SK-N-SH (cell line): ENCODE measurements around the gene TADA2A.

Experiments
- CHD2 ChIP-seq: fragments of 150-350 bp; IDR thresholded peaks from 2 replicates; pipeline ENCODE4 v1.6.1; 2018; ENCODE audit warnings: low read length; ENCODE audit not compliant: partially characterized antibody
- EP300 ChIP-seq, 2 experiments: IDR thresholded peaks; 2 replicates each; pipeline versions ENCODE4 v1.4.0 to v1.6.1; 2012; ENCODE audit warnings: borderline replicate concordance in 1 of 2, low read depth in 1 of 2, low read length in 1 of 2
- EZH2phosphoT487 ChIP-seq: fragments of 200-600 bp; sonication (generic); IDR thresholded peaks from 2 replicates; pipeline ENCODE4 v1.6.1; 2017; ENCODE audit warnings: low read depth, mixed run types, mild to moderate bottlenecking, antibody characterized with exemption, moderate library complexity, borderline replicate concordance
- GATA2 ChIP-seq: sonication (generic); formaldehyde crosslinking; IDR thresholded peaks from 2 replicates; pipeline ENCODE4 v1.5.0; 2020; ENCODE audit warnings: mild to moderate bottlenecking, missing genetic modification reagents
- NFIC ChIP-seq: IDR thresholded peaks from 2 replicates; pipeline ENCODE4 v1.4.0; 2012; ENCODE audit warnings: borderline replicate concordance
- POLR2AphosphoS5 ChIP-seq: IDR thresholded peaks from 2 replicates; pipeline ENCODE4 v1.6.1; 2012; ENCODE audit warnings: low read depth, low read length
- REST ChIP-seq: IDR thresholded peaks from 2 replicates; pipeline ENCODE4 v1.6.1; 2012; ENCODE audit warnings: mild to moderate bottlenecking, low read depth, low read length, moderate library complexity
- TAF1 ChIP-seq: IDR thresholded peaks from 2 replicates; pipeline ENCODE4 v1.6.1; 2012; ENCODE audit warnings: low read depth, mild to moderate bottlenecking, low read length, moderate library complexity, borderline replicate concordance
- TEAD4 ChIP-seq: IDR thresholded peaks from 2 replicates; pipeline ENCODE4 v1.4.0; 2012; ENCODE audit warnings: mild to moderate bottlenecking, borderline replicate concordance; ENCODE audit not compliant: insufficient read depth
- USF2 ChIP-seq: fragments of 150-350 bp; IDR thresholded peaks from 2 replicates; pipeline ENCODE4 v1.6.1; 2017; ENCODE audit warnings: antibody characterized with exemption, low read length, low read depth, borderline replicate concordance
- TF ChIP-seq, protein P1 (sequence below): fragments of 200-600 bp; sonication (generic); IDR thresholded peaks from 2 replicates; pipeline ENCODE4 v1.6.1; 2017; ENCODE audit warnings: antibody characterized with exemption, mild to moderate bottlenecking, moderate library complexity
- TF ChIP-seq, protein P2 (sequence below): IDR thresholded peaks from 2 replicates; pipeline ENCODE4 v1.4.0; 2012; ENCODE audit warnings: low read depth

- TF ChIP-seq TEAD4 (no peak), GATA2 (CRISPR knock-in tag) (no peak), TAF1 (no peak), POLR2AphosphoS5 (no peak), EP300 (IDR thresholded peaks at IDR 0.05; ENCODE audit: borderline replicate concordance in 1 of 2, low read depth in 1 of 2, low read length in 1 of 2) (no peak), EZH2phosphoT487 (no peak), REST (no peak), NFIC (no peak), USF2 (no peak), CHD2 (no peak)
- TF ChIP-seq, protein P1, sequence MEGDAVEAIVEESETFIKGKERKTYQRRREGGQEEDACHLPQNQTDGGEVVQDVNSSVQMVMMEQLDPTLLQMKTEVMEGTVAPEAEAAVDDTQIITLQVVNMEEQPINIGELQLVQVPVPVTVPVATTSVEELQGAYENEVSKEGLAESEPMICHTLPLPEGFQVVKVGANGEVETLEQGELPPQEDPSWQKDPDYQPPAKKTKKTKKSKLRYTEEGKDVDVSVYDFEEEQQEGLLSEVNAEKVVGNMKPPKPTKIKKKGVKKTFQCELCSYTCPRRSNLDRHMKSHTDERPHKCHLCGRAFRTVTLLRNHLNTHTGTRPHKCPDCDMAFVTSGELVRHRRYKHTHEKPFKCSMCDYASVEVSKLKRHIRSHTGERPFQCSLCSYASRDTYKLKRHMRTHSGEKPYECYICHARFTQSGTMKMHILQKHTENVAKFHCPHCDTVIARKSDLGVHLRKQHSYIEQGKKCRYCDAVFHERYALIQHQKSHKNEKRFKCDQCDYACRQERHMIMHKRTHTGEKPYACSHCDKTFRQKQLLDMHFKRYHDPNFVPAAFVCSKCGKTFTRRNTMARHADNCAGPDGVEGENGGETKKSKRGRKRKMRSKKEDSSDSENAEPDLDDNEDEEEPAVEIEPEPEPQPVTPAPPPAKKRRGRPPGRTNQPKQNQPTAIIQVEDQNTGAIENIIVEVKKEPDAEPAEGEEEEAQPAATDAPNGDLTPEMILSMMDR: no peak
- TF ChIP-seq, protein P2, sequence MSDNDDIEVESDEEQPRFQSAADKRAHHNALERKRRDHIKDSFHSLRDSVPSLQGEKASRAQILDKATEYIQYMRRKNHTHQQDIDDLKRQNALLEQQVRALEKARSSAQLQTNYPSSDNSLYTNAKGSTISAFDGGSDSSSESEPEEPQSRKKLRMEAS: no peak
These were observed 76.8 kb downstream of the TADA2A start for GRCh38 chr17:37483311-37484039.
